ENCODE results near the gene ANAPC2.

- TF ChIP-seq CTCF (IDR thresholded peaks at IDR 0.05) = no peak
- no peak for TF ChIP-seq SMC3 (IDR thresholded peaks at IDR 0.05)
- TF ChIP-seq HDAC2 (IDR thresholded peaks at IDR 0.05) = no peak
- TF ChIP-seq MAZ (IDR thresholded peaks at IDR 0.05; ENCODE audit: borderline replicate concordance, low read depth, low read length) = no peak
Observed at GRCh38 chr9:137230705-137231371, 42.5 kb upstream of the ANAPC2 start, which contains the start of gene SLC34A3.
